OCI-LY1 (cell line): ENCODE results near the gene DTNBP1.

Source experiments
- H2AFZ ChIP-seq: fragments of 200-600 bp; sonication (generic), shearing (Covaris generic); 2 replicates; pipeline ENCODE4 v1.6.0; 2014; ENCODE audit warnings: antibody characterized with exemption, mild to moderate bottlenecking, low read length
- H3F3A ChIP-seq: fragments of 200-600 bp; sonication (generic), shearing (Covaris generic); 2 replicates; pipeline ENCODE4 v1.6.0; 2014; ENCODE audit warnings: mild to moderate bottlenecking, antibody characterized with exemption, low read length, moderate library complexity; ENCODE audit not compliant: insufficient read depth
- H3K27ac ChIP-seq: fragments of 200-600 bp; sonication (generic); 2 replicates; pipeline ENCODE4 v1.5.1; 2014; ENCODE audit warnings: low read length, mixed run types, mild to moderate bottlenecking, low read depth; ENCODE audit not compliant: poor library complexity, severe bottlenecking
- H3K27me3 ChIP-seq: fragments of 200-600 bp; sonication (generic); 2 replicates; pipeline ENCODE4 v1.6.0; 2014; ENCODE audit warnings: antibody characterized with exemption, mild to moderate bottlenecking, low read length, moderate library complexity; ENCODE audit not compliant: insufficient read depth
- H3K36me3 ChIP-seq: fragments of 200-600 bp; sonication (generic); 2 replicates; pipeline ENCODE4 v1.6.1; 2014; ENCODE audit warnings: mild to moderate bottlenecking, antibody characterized with exemption, low read length, moderate library complexity, mixed read lengths; ENCODE audit not compliant: insufficient read depth
- H3K4me1 ChIP-seq: fragments of 200-600 bp; sonication (generic); 2 replicates; pipeline ENCODE4 v1.5.1; 2014; ENCODE audit warnings: mild to moderate bottlenecking, low read length, moderate library complexity; ENCODE audit not compliant: insufficient read depth, severe bottlenecking
- H3K4me2 ChIP-seq: fragments of 200-600 bp; sonication (generic), shearing (Covaris generic); 2 replicates; pipeline ENCODE4 v1.6.1; 2014; ENCODE audit warnings: low read length
- H3K4me3 ChIP-seq: fragments of 200-600 bp; sonication (generic); 2 replicates; pipeline ENCODE4 v1.5.1; 2014; ENCODE audit warnings: low read length, low read depth, mild to moderate bottlenecking, mixed read lengths; ENCODE audit not compliant: poor library complexity, severe bottlenecking
- H3K79me2 ChIP-seq: fragments of 200-600 bp; shearing (Covaris generic); 2 replicates; pipeline ENCODE4 v1.6.1; 2016; ENCODE audit warnings: mixed run types, low read length, mixed read lengths; ENCODE audit not compliant: insufficient read depth
- H3K9ac ChIP-seq: fragments of 200-600 bp; sonication (generic), shearing (Covaris generic); 2 replicates; pipeline ENCODE4 v1.6.1; 2014; ENCODE audit warnings: mild to moderate bottlenecking, low read length, mixed read lengths
- H3K9me2 ChIP-seq: fragments of 200-600 bp; sonication (generic), shearing (Covaris generic); 2 replicates; pipeline ENCODE4 v1.6.1; 2014; ENCODE audit warnings: low read depth, mild to moderate bottlenecking, low read length, mixed read lengths
- H3K9me3 ChIP-seq: fragments of 200-600 bp; shearing (Covaris generic); 2 replicates; pipeline ENCODE4 v1.6.1; 2014; ENCODE audit warnings: low read length, mixed read lengths
- H4K20me1 ChIP-seq: fragments of 200-600 bp; sonication (generic), shearing (Covaris generic); 2 replicates; pipeline ENCODE4 v1.6.0; 2016; ENCODE audit warnings: mild to moderate bottlenecking, low read length; ENCODE audit not compliant: insufficient read depth
- EZH2 ChIP-seq: fragments of 200-600 bp; sonication (generic), shearing (Covaris generic); IDR thresholded peaks from 2 replicates; pipeline ENCODE4 v1.8.0; 2017; ENCODE audit warnings: borderline replicate concordance, mixed run types, mild to moderate bottlenecking, antibody characterized with exemption, low read length, moderate library complexity, mixed read lengths
- TF ChIP-seq, protein P1 (sequence below): fragments of 200-600 bp; sonication (generic), shearing (Covaris generic); IDR thresholded peaks from 2 replicates; pipeline ENCODE4 v1.5.1; 2017; ENCODE audit warnings: mild to moderate bottlenecking, antibody characterized with exemption, low read length, moderate library complexity, mixed read lengths

DTNBP1 gene

GRCh38 chr6:15580326-15580725 lies 82.5 kb downstream of the DTNBP1 start:
- Histone ChIP-seq H3K27me3 (no peaks in the 10 kb centered on the region), H3K9me2 (no peaks in the 10 kb centered on the region), H3K9ac (no peak overlapping the region), H3F3A (no peaks in the 10 kb centered on the region), H3K4me1 (peaks cover 6% of the 10 kb centered on the region), H3K4me2 (no peak overlapping the region), H2AFZ (no peak overlapping the region), H3K36me3 (no peaks in the 10 kb centered on the region), H3K4me3 (no peak overlapping the region), H3K9me3 (no peaks in the 10 kb centered on the region), H3K27ac (no peak overlapping the region), H3K79me2 (no peaks in the 10 kb centered on the region; the same call in 1 of the 2 replicates), H4K20me1 (no peaks in the 10 kb centered on the region)
- TF ChIP-seq, protein P1, sequence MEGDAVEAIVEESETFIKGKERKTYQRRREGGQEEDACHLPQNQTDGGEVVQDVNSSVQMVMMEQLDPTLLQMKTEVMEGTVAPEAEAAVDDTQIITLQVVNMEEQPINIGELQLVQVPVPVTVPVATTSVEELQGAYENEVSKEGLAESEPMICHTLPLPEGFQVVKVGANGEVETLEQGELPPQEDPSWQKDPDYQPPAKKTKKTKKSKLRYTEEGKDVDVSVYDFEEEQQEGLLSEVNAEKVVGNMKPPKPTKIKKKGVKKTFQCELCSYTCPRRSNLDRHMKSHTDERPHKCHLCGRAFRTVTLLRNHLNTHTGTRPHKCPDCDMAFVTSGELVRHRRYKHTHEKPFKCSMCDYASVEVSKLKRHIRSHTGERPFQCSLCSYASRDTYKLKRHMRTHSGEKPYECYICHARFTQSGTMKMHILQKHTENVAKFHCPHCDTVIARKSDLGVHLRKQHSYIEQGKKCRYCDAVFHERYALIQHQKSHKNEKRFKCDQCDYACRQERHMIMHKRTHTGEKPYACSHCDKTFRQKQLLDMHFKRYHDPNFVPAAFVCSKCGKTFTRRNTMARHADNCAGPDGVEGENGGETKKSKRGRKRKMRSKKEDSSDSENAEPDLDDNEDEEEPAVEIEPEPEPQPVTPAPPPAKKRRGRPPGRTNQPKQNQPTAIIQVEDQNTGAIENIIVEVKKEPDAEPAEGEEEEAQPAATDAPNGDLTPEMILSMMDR = no peak
- TF ChIP-seq EZH2 = no peak

DNA sequence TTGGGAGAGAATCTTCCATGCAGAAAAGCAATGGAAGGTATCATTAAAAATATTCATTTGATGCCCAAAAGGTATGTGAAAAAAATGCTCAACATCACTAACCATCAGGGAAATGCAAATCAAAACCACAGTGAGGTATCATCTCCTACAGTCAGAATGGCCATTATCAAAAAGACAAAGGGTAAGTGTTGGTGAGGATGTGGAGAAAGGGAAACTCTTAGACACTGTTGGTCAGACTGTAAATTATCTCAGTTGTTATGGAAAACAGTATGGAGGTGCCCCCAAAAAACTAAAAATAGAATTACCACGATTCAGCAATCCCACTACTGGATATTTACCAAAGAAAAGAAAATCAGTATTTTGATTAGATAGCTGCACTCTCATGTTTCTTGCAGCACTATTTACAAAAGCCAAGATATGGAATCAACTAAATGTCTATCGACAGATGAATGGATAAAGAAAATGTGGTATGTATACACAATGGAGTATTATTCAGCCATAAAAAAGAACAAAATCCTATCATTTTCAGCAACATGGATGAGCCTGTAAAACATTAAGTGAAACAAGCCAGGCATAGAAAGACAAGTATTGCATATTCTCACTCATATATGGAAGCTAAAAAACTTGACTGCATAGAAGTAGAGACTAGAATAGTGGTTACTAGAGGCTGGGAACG lies 84.0 kb downstream of the DTNBP1 start:
- H3K4me3 ChIP-seq = no peak overlapping the region
- no peaks in the 10 kb centered on the region for H3K9me3 ChIP-seq
- H3K4me2 ChIP-seq = no peak overlapping the region
- no peaks in the 10 kb centered on the region; the same call in 1 of the 2 replicates for H3K79me2 ChIP-seq
- no peaks in the 10 kb centered on the region for H3F3A ChIP-seq
- H3K36me3 ChIP-seq = peaks cover 4% of the 10 kb centered on the region; the same call in 1 of the 2 replicates
- H3K9me2 ChIP-seq = no peaks in the 10 kb centered on the region
- H3K27me3 ChIP-seq = no peaks in the 10 kb centered on the region
- no peak for TF ChIP-seq EZH2
- TF ChIP-seq, protein P1 = no peak
- H3K27ac ChIP-seq = no peak overlapping the region
- H2AFZ ChIP-seq = no peak overlapping the region
- H4K20me1 ChIP-seq = no peaks in the 10 kb centered on the region
- peaks cover 16% of the 10 kb centered on the region for H3K4me1 ChIP-seq
- no peak overlapping the region for H3K9ac ChIP-seq

- Histone ChIP-seq H3K79me2 (no peaks in the 10 kb centered on the region; the same call in 1 of the 2 replicates), H3K27ac (no peak overlapping the region), H4K20me1 (no peaks in the 10 kb centered on the region), H3K36me3 (peaks cover 12% of the 10 kb centered on the region), H3K4me3 (no peak overlapping the region), H3K27me3 (no peaks in the 10 kb centered on the region), H3F3A (no peaks in the 10 kb centered on the region), H3K9me2 (no peaks in the 10 kb centered on the region), H3K4me1 (peaks cover 16% of the 10 kb centered on the region), H3K4me2 (no peak overlapping the region), H2AFZ (no peak overlapping the region), H3K9ac (no peak overlapping the region), H3K9me3 (no peaks in the 10 kb centered on the region)
- TF ChIP-seq, protein P1 = no peak
- no peak for TF ChIP-seq EZH2
Observed at GRCh38 chr6:15577550-15578171, 85.2 kb downstream of the DTNBP1 start.
